Suprapubic skin (tissue), 4 donors: ENCODE measurements around the gene PAK2.
"Not testable (repeated sequence)": the region's sequence is repeated elsewhere in the genome, so short reads cannot be mapped to it uniquely, and the experiment has no call there.

Source experiments
- EP300 ChIP-seq: sonication (generic); formaldehyde crosslinking; IDR thresholded peaks from one replicate; pipeline ENCODE4 v1.6.1; 2017; ENCODE audit warnings: antibody characterized with exemption
- POLR2A ChIP-seq, 2 donors: fragments of 450-650 bp; IDR thresholded peaks; one replicate each; pipeline ENCODE4 v1.6.1; 2017; ENCODE audit warnings: antibody characterized with exemption in 2 of 2, mild to moderate bottlenecking in 2 of 2, moderate library complexity in 2 of 2
- POLR2AphosphoS5 ChIP-seq, 3 donors: sonication (generic); formaldehyde crosslinking; IDR thresholded peaks; one replicate each; pipeline ENCODE4 v1.6.1; 2017; ENCODE audit warnings: antibody characterized with exemption in 3 of 3
- TF ChIP-seq, protein P1 (sequence below), 2 donors: fragments of 200-600 bp in 1 of 2; fragments of 450-650 bp in 1 of 2; sonication (generic) in 1 of 2; IDR thresholded peaks; one replicate each; pipeline ENCODE4 v1.5.1; 2016 to 2019; ENCODE audit warnings: antibody characterized with exemption in 2 of 2, mild to moderate bottlenecking in 1 of 2, moderate library complexity in 1 of 2

DNA sequence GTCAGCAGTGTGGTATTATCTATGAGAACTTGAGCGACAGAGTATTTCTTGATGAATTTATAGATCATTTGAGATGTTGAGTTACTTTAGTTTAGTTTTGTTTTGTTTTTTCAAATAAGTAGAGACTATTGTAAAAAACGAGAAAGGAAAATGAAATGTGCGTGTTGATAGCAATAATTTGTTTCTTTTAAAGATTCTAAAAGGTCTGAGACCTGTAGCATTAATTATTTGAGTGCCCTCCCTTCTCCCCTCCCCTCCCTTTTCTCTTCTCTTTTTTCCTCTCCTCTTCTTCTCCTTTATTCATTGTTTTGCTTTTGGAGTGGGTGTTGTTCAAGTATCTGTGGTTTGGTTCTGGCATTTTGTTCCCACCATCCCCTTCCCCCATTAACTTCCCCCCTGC, 90.0 kb downstream of the PAK2 start:
- not testable (repeated sequence) for TF ChIP-seq EP300; POLR2A (IDR thresholded peaks at IDR 0.05); POLR2AphosphoS5 (IDR thresholded peaks at IDR 0.05)
- TF ChIP-seq, protein P1, sequence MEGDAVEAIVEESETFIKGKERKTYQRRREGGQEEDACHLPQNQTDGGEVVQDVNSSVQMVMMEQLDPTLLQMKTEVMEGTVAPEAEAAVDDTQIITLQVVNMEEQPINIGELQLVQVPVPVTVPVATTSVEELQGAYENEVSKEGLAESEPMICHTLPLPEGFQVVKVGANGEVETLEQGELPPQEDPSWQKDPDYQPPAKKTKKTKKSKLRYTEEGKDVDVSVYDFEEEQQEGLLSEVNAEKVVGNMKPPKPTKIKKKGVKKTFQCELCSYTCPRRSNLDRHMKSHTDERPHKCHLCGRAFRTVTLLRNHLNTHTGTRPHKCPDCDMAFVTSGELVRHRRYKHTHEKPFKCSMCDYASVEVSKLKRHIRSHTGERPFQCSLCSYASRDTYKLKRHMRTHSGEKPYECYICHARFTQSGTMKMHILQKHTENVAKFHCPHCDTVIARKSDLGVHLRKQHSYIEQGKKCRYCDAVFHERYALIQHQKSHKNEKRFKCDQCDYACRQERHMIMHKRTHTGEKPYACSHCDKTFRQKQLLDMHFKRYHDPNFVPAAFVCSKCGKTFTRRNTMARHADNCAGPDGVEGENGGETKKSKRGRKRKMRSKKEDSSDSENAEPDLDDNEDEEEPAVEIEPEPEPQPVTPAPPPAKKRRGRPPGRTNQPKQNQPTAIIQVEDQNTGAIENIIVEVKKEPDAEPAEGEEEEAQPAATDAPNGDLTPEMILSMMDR (IDR thresholded peaks at IDR 0.05): not testable (repeated sequence)
